H9 (cell line): Measurements from ENCODE around the gene DGKD. TPM values are rescaled to one million over a fixed set of nuclear protein-coding genes. Genes with fewer than 3 reads are reported as not detected.

Experiments used
- DNase-seq: peaks from one replicate; pipeline ENCODE4 v3.0.0-alpha.2; 2017
- H2AFZ ChIP-seq: one replicate; pipeline ENCODE4 v1.6.1; 2013; ENCODE audit warnings: mild to moderate bottlenecking, low read length, control low read depth, moderate library complexity
- H2AK5ac ChIP-seq: 2 replicates; pipeline ENCODE4 v1.6.1; 2013; ENCODE audit warnings: low read length, control low read depth, mixed read lengths; ENCODE audit not compliant: insufficient read length
- H2BK120ac ChIP-seq: one replicate; pipeline ENCODE4 v1.6.1; 2013; ENCODE audit warnings: low read depth, mild to moderate bottlenecking, low read length, control low read depth, inconsistent platforms; ENCODE audit not compliant: poor library complexity, severe bottlenecking
- H2BK12ac ChIP-seq: 2 replicates; pipeline ENCODE4 v1.6.1; 2013; ENCODE audit warnings: low read length, control low read depth, mixed read lengths, low read depth; ENCODE audit not compliant: insufficient read length
- H2BK15ac ChIP-seq: 2 replicates; pipeline ENCODE4 v1.6.1; 2013; ENCODE audit warnings: low read depth, low read length, control low read depth
- H2BK20ac ChIP-seq: one replicate; pipeline ENCODE4 v1.6.1; 2013; ENCODE audit warnings: low read depth, mild to moderate bottlenecking, low read length, control low read depth, inconsistent platforms; ENCODE audit not compliant: poor library complexity, severe bottlenecking
- H2BK5ac ChIP-seq: 2 replicates; pipeline ENCODE4 v1.6.1; 2013; ENCODE audit warnings: low read length, control low read depth, mixed read lengths; ENCODE audit not compliant: insufficient read length
- H3K14ac ChIP-seq: 2 replicates; pipeline ENCODE4 v1.6.1; 2013; ENCODE audit warnings: low read length, control low read depth; ENCODE audit not compliant: insufficient read depth
- H3K18ac ChIP-seq: 2 replicates; pipeline ENCODE4 v1.6.1; 2013; ENCODE audit warnings: low read depth, mild to moderate bottlenecking, mixed read lengths, low read length, control low read depth; ENCODE audit not compliant: insufficient read length
- H3K23ac ChIP-seq: 2 replicates; pipeline ENCODE4 v1.6.1; 2013; ENCODE audit warnings: low read length, control low read depth, mixed read lengths, low read depth; ENCODE audit not compliant: insufficient read length
- H3K23me2 ChIP-seq: 2 replicates; pipeline ENCODE4 v1.6.1; 2013; ENCODE audit warnings: low read depth, mild to moderate bottlenecking, mixed read lengths, low read length, control low read depth; ENCODE audit not compliant: insufficient read length, poor library complexity, severe bottlenecking
- H3K27ac ChIP-seq: 2 replicates; pipeline ENCODE4 v1.5.1; 2013; ENCODE audit warnings: low read length, control low read depth, mixed read lengths, low read depth; ENCODE audit not compliant: insufficient read length
- H3K27me3 ChIP-seq: 2 replicates; pipeline ENCODE4 v1.6.1; 2013; ENCODE audit warnings: low read length, control low read depth, inconsistent platforms; ENCODE audit not compliant: insufficient read depth
- H3K4ac ChIP-seq: 2 replicates; pipeline ENCODE4 v1.6.1; 2013; ENCODE audit warnings: low read depth, mild to moderate bottlenecking, control low read depth, inconsistent platforms, low read length, moderate library complexity
- H3K4me1 ChIP-seq: 2 replicates; pipeline ENCODE4 v1.6.1; 2013; ENCODE audit warnings: low read length, control low read depth, inconsistent platforms; ENCODE audit not compliant: insufficient read depth
- H3K4me2 ChIP-seq: 2 replicates; pipeline ENCODE4 v1.6.1; 2013; ENCODE audit warnings: low read length, control low read depth, mixed read lengths; ENCODE audit not compliant: insufficient read length, insufficient read depth
- H3K56ac ChIP-seq: 2 replicates; pipeline ENCODE4 v1.6.1; 2013; ENCODE audit warnings: low read depth, mild to moderate bottlenecking, mixed read lengths, low read length, control low read depth; ENCODE audit not compliant: insufficient read length
- H3K79me1 ChIP-seq: 2 replicates; pipeline ENCODE4 v1.6.1; 2013; ENCODE audit warnings: low read depth, mild to moderate bottlenecking, moderate library complexity, low read length, control low read depth, inconsistent platforms; ENCODE audit not compliant: insufficient read depth, poor library complexity, severe bottlenecking
- H3K79me2 ChIP-seq: 2 replicates; pipeline ENCODE4 v1.6.1; 2013; ENCODE audit warnings: low read length, control low read depth, inconsistent platforms; ENCODE audit not compliant: insufficient read depth
- H3K9ac ChIP-seq: 2 replicates; pipeline ENCODE4 v1.6.1; 2013; ENCODE audit warnings: low read length, control low read depth, mixed read lengths; ENCODE audit not compliant: insufficient read length; ENCODE audit errors: extremely low read depth
- H3K9me3 ChIP-seq: one replicate; pipeline ENCODE4 v1.6.1; 2013; ENCODE audit warnings: low read depth, low read length, inconsistent platforms; ENCODE audit not compliant: control insufficient read depth
- H3T11ph ChIP-seq: one replicate; pipeline ENCODE4 v1.6.1; 2013; ENCODE audit warnings: mild to moderate bottlenecking, low read length, control low read depth, inconsistent platforms
- H4K20me1 ChIP-seq: one replicate; pipeline ENCODE4 v1.6.1; 2013; ENCODE audit not compliant: control insufficient read depth, insufficient read length, insufficient read depth
- H4K5ac ChIP-seq: 2 replicates; pipeline ENCODE4 v1.6.1; 2013; ENCODE audit warnings: low read depth, mild to moderate bottlenecking, mixed read lengths, low read length, control low read depth; ENCODE audit not compliant: insufficient read length
- H4K8ac ChIP-seq: replicated peaks from 2 replicates; pipeline ENCODE4 v1.6.1; 2013; ENCODE audit warnings: low read length, control low read depth, mixed read lengths, low read depth; ENCODE audit not compliant: insufficient read length
- H4K91ac ChIP-seq: 2 replicates; pipeline ENCODE4 v1.6.1; 2013; ENCODE audit warnings: low read depth, mild to moderate bottlenecking, moderate library complexity, mixed read lengths, low read length, control low read depth; ENCODE audit not compliant: insufficient read length
- H3K27ac Mint-ChIP-seq, 3 experiments: 2 replicates in 2 of 3; 3 replicates in 1 of 3; pipeline ENCODE4 v1.8.0; 2020 to 2021; ENCODE audit warnings: mixed read lengths in 3 of 3, mild to moderate bottlenecking in 1 of 3, moderate library complexity in 1 of 3
- H3K27me3 Mint-ChIP-seq: 2 replicates; pipeline ENCODE4 v1.8.0; 2021; ENCODE audit warnings: low read depth, mild to moderate bottlenecking, moderate library complexity, mixed read lengths
- H3K36me3 Mint-ChIP-seq, 3 experiments: 2 replicates in 2 of 3; 3 replicates in 1 of 3; pipeline ENCODE4 v1.8.0; 2020 to 2021; ENCODE audit warnings: low read depth in 3 of 3, mixed read lengths in 3 of 3; ENCODE audit not compliant: insufficient read depth in 1 of 3
- H3K4me1 Mint-ChIP-seq, 2 experiments: 2 replicates each; pipeline ENCODE4 v1.8.0; 2020; ENCODE audit warnings: mixed read lengths in 2 of 2
- H3K4me3 Mint-ChIP-seq, 2 experiments: 2 replicates in 1 of 2; 3 replicates in 1 of 2; pipeline ENCODE4 v1.8.0; 2020 to 2021; ENCODE audit warnings: mild to moderate bottlenecking in 2 of 2, mixed read lengths in 2 of 2, moderate library complexity in 1 of 2
- H3K9me3 Mint-ChIP-seq, 2 experiments: 2 replicates in 1 of 2; 3 replicates in 1 of 2; pipeline ENCODE4 v1.8.0; 2020; ENCODE audit warnings: mild to moderate bottlenecking in 2 of 2, mixed read lengths in 2 of 2, moderate library complexity in 1 of 2
- CTCF ChIP-seq: fragments of 200-600 bp; sonication (generic); conservative IDR thresholded peaks from 3 replicates; pipeline ENCODE4 v1.8.0; 2021; ENCODE audit warnings: antibody characterized with exemption, mild to moderate bottlenecking
- WGBS: extraction: QIAGEN DNeasy Blood & Tissue Kit; methylation state at CpG from one replicate; pipeline ENCODE4 v1.1.7; 2013; ENCODE audit warnings: missing lambda C conversion rate, low lambda C conversion rate, mixed read lengths; ENCODE audit not compliant: insufficient read length; ENCODE audit errors: extremely low coverage; 5-methylcytosine and 5-hydroxymethylcytosine counted together
- total RNA-seq: library from RNA; stranded (reverse); gene quantifications from 2 replicates; pipeline ENCODE4 v1.2.1, GENCODE V29; 2021

The DGKD gene
- total RNA-seq, 1 experiment from 2014 or later, result 20.7 TPM

- Histone ChIP-seq H3K9me3 (no peaks in the 10 kb centered on the region), H4K20me1 (peaks cover 2% of the 10 kb centered on the region), H3T11ph (no peak overlapping the region), H3K27ac (no peak overlapping the region), H3K9ac (no peak overlapping the region), H4K91ac (no peak overlapping the region), H3K14ac (no peak overlapping the region), H2BK15ac (no peak overlapping the region), H2BK12ac (no peak overlapping the region), H2AK5ac (no peak overlapping the region), H3K4ac (no peak overlapping the region), H3K23ac (no peak overlapping the region), H4K8ac (no peak overlapping the region), H2AFZ (no peak overlapping the region), H2BK120ac (no peak overlapping the region), H4K5ac (no peak overlapping the region), H3K4me2 (no peak overlapping the region), H3K18ac (no peak overlapping the region), H3K56ac (no peak overlapping the region), H3K27me3 (no peaks in the 10 kb centered on the region), H3K4me1 (peaks cover 8% of the 10 kb centered on the region; the same call in 1 of the 2 replicates), H2BK20ac (no peak overlapping the region), H3K79me1 (no peaks in the 10 kb centered on the region), H3K23me2 (no peaks in the 10 kb centered on the region), H2BK5ac (no peak overlapping the region), H3K79me2 (no peaks in the 10 kb centered on the region)
- H3K36me3 Mint-ChIP-seq, result peaks cover 0 to 5% (median 2%) of the 10 kb centered on the region in 3 experiments; a peak in 2 of 7 replicates
- no peaks in the 10 kb centered on the region for H3K9me3 Mint-ChIP-seq
- H3K4me3 Mint-ChIP-seq, result no peak overlapping the region
- WGBS, result no CpG with 5 or more reads among the region's 6 CpGs
- no peaks in the 10 kb centered on the region for H3K27me3 Mint-ChIP-seq
- H3K27ac Mint-ChIP-seq, result no peak overlapping the region; a peak in 1 of 7 replicates
- TF ChIP-seq CTCF, result no peak
- peaks cover 35 to 42% of the 10 kb centered on the region in 2 experiments for H3K4me1 Mint-ChIP-seq
- no peak for DNase-seq
These were observed 69.2 kb downstream of the DGKD start for GRCh38 chr2:233423552-233423860.
